BE2C (cell line): ENCODE results near the gene CACNA2D2.

Experiments used
- DNase-seq: peaks from one replicate; pipeline ENCODE4 v3.0.0-alpha.2; 2020
- H3K27me3 ChIP-seq: fragments of 250-450 bp; sonication (Bioruptor Pico); 2 replicates; pipeline ENCODE4 v1.5.1; 2020; ENCODE audit warnings: mild to moderate bottlenecking
- H3K36me3 ChIP-seq: fragments of 250-450 bp; sonication (Bioruptor Pico); 2 replicates; pipeline ENCODE4 v1.5.1; 2020; ENCODE audit warnings: mild to moderate bottlenecking
- H3K4me1 ChIP-seq: fragments of 250-450 bp; sonication (Bioruptor Pico); 2 replicates; pipeline ENCODE4 v1.5.1; 2020
- H3K4me3 ChIP-seq: 2 replicates; pipeline ENCODE4 v1.5.1; 2011; ENCODE audit warnings: low read depth, low read length
- H3K9me3 ChIP-seq: fragments of 250-450 bp; sonication (Bioruptor Pico); 2 replicates; pipeline ENCODE4 v1.5.1; 2020
- TF ChIP-seq, protein P1 (sequence below): IDR thresholded peaks from 2 replicates; pipeline ENCODE4 v1.5.1; 2012; ENCODE audit warnings: mild to moderate bottlenecking, low read depth, low read length

Gene CACNA2D2

DNA sequence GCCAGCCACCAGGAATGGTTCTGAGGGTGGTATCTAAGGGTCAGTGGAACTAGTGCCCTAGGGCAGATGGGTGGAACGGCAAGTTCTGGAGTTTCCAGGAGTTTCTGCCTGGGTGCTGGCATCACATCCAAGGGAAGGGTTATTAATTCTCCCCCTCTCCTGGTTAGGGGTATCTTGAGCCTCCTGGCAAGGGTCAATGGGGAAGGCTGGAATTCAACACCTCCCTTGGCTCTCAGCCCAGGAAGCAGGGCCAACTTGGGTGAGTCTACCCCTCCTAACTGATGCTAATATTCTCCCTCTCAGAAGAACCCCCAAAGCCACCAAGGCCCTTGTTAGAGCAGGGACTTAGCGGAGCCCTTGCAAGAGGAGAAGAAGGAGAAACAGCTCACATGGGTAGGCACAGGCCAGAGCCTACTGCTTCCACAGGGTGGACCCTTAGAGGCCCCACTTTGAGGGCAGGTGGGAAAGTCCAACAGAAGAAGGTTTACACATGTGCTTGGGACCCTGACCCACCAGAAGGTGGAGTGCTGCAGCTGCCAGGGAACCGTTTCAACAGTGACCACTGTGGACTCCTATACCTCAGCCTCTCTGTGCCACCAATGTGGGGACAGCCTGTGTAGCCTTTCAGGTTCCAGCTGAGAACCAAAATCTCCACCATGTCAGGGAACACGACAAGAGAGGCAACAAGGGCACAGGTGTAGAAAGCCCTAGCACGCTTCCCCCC lies 147.4 kb downstream of the CACNA2D2 start:
- Histone ChIP-seq H3K27me3 (no peaks in the 10 kb centered on the region), H3K9me3 (no peaks in the 10 kb centered on the region), H3K36me3 (peaks cover 14% of the 10 kb centered on the region), H3K4me1 (peaks cover 3% of the 10 kb centered on the region; the same call in 1 of the 2 replicates), H3K4me3 (peak overlapping the region; percentile 78)
- peak; percentile 36 for DNase-seq
- TF ChIP-seq, protein P1, sequence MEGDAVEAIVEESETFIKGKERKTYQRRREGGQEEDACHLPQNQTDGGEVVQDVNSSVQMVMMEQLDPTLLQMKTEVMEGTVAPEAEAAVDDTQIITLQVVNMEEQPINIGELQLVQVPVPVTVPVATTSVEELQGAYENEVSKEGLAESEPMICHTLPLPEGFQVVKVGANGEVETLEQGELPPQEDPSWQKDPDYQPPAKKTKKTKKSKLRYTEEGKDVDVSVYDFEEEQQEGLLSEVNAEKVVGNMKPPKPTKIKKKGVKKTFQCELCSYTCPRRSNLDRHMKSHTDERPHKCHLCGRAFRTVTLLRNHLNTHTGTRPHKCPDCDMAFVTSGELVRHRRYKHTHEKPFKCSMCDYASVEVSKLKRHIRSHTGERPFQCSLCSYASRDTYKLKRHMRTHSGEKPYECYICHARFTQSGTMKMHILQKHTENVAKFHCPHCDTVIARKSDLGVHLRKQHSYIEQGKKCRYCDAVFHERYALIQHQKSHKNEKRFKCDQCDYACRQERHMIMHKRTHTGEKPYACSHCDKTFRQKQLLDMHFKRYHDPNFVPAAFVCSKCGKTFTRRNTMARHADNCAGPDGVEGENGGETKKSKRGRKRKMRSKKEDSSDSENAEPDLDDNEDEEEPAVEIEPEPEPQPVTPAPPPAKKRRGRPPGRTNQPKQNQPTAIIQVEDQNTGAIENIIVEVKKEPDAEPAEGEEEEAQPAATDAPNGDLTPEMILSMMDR = peak; percentile 44

DNA sequence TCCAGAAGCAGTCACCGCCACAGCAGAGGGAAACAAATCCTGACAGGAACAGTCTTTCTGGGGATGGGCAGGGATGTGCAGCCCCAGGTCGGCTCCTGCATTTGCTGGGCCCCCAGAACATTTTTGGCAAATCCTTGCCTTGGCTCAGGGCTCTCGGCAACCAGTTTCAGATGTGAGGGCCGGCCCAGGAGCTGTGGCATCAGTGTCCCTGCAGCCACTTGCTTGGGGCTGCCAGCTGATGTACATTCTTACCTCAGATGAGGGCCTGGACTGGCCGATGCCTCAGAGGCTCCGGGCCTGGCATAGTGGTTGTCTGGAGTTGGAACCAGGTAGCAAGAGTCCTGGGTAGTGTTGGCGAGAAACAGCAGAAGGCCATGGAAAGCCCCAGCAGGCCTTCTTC lies 148.6 kb downstream of the CACNA2D2 start:
- no peak overlapping the region for H3K4me3 ChIP-seq
- DNase-seq = no peak
- peaks cover 3% of the 10 kb centered on the region; the same call in 1 of the 2 replicates for H3K4me1 ChIP-seq
- H3K9me3 ChIP-seq = no peaks in the 10 kb centered on the region
- TF ChIP-seq, protein P1 = no peak
- no peaks in the 10 kb centered on the region for H3K27me3 ChIP-seq
- H3K36me3 ChIP-seq = peaks cover 14% of the 10 kb centered on the region

DNA sequence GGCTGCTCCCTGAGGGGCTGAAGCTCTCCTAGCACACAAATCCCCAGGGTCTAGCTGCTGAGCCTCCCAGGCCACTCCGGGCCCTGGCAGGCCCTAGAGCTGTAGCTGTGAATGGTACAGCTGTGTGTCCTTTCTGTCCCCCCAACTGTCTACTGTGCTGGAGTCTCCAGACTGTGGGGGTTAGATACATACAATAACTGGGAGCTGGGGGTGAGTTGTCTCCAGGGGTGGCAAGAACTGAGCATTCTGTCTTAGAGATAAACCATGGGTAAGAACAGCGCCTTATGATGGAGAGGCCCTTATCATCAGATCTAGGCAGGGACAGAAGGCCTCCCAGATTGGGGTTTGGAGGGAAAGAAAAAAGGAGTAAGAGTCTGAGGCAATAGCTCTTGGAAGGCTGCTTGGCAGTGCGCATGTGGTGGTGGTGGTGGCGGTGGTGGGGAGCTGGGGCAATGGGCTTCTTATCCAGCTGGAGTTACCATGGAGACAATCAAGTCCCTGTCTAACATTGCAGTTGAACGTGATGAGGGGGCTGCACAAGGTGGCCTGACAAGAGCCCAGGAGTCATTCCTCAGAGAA lies 149.2 kb downstream of the CACNA2D2 start:
- Histone ChIP-seq H3K4me1 (peaks cover 3% of the 10 kb centered on the region; the same call in 1 of the 2 replicates), H3K9me3 (no peaks in the 10 kb centered on the region), H3K27me3 (no peaks in the 10 kb centered on the region), H3K36me3 (peaks cover 14% of the 10 kb centered on the region), H3K4me3 (no peak overlapping the region)
- no peak for DNase-seq
- TF ChIP-seq, protein P1 = no peak

DNA sequence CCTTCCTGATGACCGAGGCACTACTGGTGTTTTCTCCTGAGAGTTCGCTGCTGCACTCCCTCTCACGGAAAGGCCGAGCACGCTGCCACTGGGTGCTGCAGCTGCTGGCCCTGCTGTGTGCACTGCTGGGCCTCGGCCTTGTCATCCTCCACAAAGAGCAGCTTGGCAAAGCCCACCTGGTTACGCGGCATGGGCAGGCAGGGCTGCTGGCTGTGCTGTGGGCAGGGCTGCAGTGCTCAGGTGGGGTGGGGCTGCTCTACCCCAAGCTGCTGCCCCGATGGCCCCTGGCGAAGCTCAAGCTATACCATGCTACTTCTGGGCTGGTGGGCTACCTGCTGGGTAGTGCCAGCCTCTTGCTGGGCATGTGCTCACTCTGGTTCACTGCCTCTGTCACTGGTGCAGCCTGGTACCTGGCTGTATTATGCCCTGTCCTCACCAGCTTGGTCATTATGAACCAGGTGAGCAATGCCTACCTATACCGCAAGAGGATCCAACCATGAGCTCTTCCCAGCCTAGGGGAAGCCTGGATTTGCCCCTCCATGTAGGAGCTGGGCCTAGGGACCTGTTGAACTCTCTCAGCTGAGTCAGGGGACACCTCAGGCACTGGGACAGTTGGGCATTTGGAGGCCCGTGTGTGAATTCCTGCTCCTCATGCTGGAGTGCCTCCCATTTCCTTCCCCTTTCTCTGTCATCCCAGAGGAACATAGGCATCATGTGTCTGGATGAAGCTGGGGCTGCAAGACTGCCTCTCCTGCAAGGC lies 150.0 kb downstream of the CACNA2D2 start:
- H3K27me3 ChIP-seq = no peaks in the 10 kb centered on the region
- peaks cover 3% of the 10 kb centered on the region; the same call in 1 of the 2 replicates for H3K4me1 ChIP-seq
- H3K4me3 ChIP-seq = no peak overlapping the region
- TF ChIP-seq, protein P1 = no peak
- peaks cover 15% of the 10 kb centered on the region for H3K36me3 ChIP-seq
- DNase-seq = no peak
- no peaks in the 10 kb centered on the region for H3K9me3 ChIP-seq

DNA sequence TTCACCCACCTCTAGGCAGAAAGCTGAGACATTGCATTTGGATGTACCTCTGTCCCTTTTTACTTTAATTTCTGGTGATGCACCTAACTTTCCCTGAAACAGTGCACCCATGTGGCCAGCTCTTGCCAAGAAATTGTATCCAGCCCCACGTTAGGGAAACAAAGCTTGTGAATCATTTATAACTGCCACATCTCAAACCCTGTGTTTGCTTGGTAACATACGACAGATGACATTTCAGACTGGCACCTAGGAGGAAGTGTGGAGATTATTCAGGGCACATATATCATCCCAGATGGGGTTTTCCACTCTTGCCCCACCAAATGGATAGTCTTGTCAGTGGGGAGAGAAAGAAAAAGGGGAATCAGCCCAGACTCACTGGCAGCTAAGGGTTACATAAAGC lies 150.7 kb downstream of the CACNA2D2 start:
- TF ChIP-seq, protein P1 = peak; percentile 36
- Histone ChIP-seq H3K4me1 (peaks cover 3% of the 10 kb centered on the region; the same call in 1 of the 2 replicates), H3K36me3 (peaks cover 19% of the 10 kb centered on the region), H3K27me3 (no peaks in the 10 kb centered on the region), H3K9me3 (no peaks in the 10 kb centered on the region), H3K4me3 (no peak overlapping the region)
- DNase-seq = no peak
